ENCODE data around the gene ZCCHC3. TPM values are rescaled to one million over a fixed set of nuclear protein-coding genes. Genes with fewer than 3 reads are reported as not detected.

Gene ZCCHC3
- total and polyA plus RNA-seq, 2 experiments from 2014 or later = 26.5 to 66.3 TPM

GRCh38 chr20:259981-260380, 37.4 kb upstream of the ZCCHC3 start:
- peaks cover 7% of the 10 kb centered on the region; the same call in 1 of the 3 replicates for H3K4me1 Mint-ChIP-seq
- Histone ChIP-seq H3K36me3 (ENCODE audit: insufficient read depth) (no peaks in the 10 kb centered on the region), H3K79me2 (replicated peaks; ENCODE audit: insufficient read depth) (no peaks in the 10 kb centered on the region), H3K4me1 (ENCODE audit: insufficient read depth) (no peaks in the 10 kb centered on the region), H3K4me3 (no peak overlapping the region), H3K9me2 (ENCODE audit: insufficient read depth) (no peaks in the 10 kb centered on the region), H3K27ac (ENCODE audit: low read depth) (no peak overlapping the region), H2AFZ (no peak overlapping the region), H3F3A (replicated peaks; ENCODE audit: low read depth) (no peaks in the 10 kb centered on the region), H3K27me3 (ENCODE audit: insufficient read depth) (peaks cover 96% of the 10 kb centered on the region), H4K20me1 (replicated peaks; ENCODE audit: insufficient read depth) (no peaks in the 10 kb centered on the region; the same call in 1 of the 2 replicates), H3K4me2 (no peak overlapping the region)
- H3K36me3 Mint-ChIP-seq (ENCODE audit: low read depth) = no peaks in the 10 kb centered on the region
- TF ChIP-seq ETS1 (IDR thresholded peaks at IDR 0.05) (no peak), EZH2 (IDR thresholded peaks at IDR 0.05; ENCODE audit: low read depth, unreplicated experiment) (no peak), ZNF331 (CRISPR knock-in tag; IDR thresholded peaks at IDR 0.05; ENCODE audit: low read depth) (no peak), CREB1 (CRISPR knock-in tag; IDR thresholded peaks at IDR 0.05; ENCODE audit: low read depth) (no peak), JUNB (IDR thresholded peaks at IDR 0.05; ENCODE audit: unreplicated experiment) (no peak), CTCF (conservative IDR thresholded peaks at IDR 0.05; ENCODE audit: low read depth in 2 of 2) (no peak), ZNF114 (CRISPR knock-in tag; IDR thresholded peaks at IDR 0.05) (no peak), REST (IDR thresholded peaks at IDR 0.05; ENCODE audit: unreplicated experiment) (no peak), EZH2phosphoT487 (IDR thresholded peaks at IDR 0.05; ENCODE audit: unreplicated experiment) (no peak), NANOG (IDR thresholded peaks at IDR 0.05; ENCODE audit: borderline replicate concordance) (no peak), POLR2AphosphoS5 (IDR thresholded peaks at IDR 0.05; ENCODE audit: low read depth) (no peak), STAT1 (IDR thresholded peaks at IDR 0.05; ENCODE audit: unreplicated experiment) (no peak), ZNF462 (CRISPR knock-in tag; IDR thresholded peaks at IDR 0.05) (no peak)
- ATAC-seq (no peak), DNase-seq (ENCODE audit: low spot score) (no peak)
- no peaks in the 10 kb centered on the region; the same call in 2 of the 3 replicates for H3K9me3 Mint-ChIP-seq
- no peak overlapping the region for H3K27ac Mint-ChIP-seq
- H3K27me3 Mint-ChIP-seq (ENCODE audit: insufficient read depth, low read depth, poor library complexity) = peaks cover 51% of the 10 kb centered on the region
- no peak overlapping the region for H3K4me3 Mint-ChIP-seq

Data from GM23338 (cell line).